GM12878 (cell line): Measurements from ENCODE around the gene NEBL. TPM values are rescaled to one million over a fixed set of nuclear protein-coding genes. Genes with fewer than 3 reads are reported as not detected.

Experiments
- ATAC-seq: fragments of 200-7000 bp; cut with Tn5 transposase; 3 replicates; pipeline ENCODE4 v1.9.1; 2020; ENCODE audit warnings: mild to moderate bottlenecking, moderate library complexity
- BruUV-seq: library from RNA; stranded (reverse); fragments of 400-500 nt; replicated peaks from 2 replicates; lab custom pipeline; 2021; lab: Mats Ljungman, UMichigan
- CTCF ChIA-PET: fragments of 300-600 bp; sonication (Branson Sonifier 250); formaldehyde crosslinking; extraction: SDS; loops from one replicate; lab custom pipeline; 2021; ENCODE audit warnings: inconsistent platforms; lab: Yijun Ruan, JAX
- POLR2A ChIA-PET: fragments of 350-600 bp; formaldehyde crosslinking; extraction: SDS; loops from one replicate; lab custom pipeline; 2021; ENCODE audit warnings: inconsistent platforms; lab: Charles Lee
- RAD21 ChIA-PET: fragments of 300-600 bp; sonication (Branson Sonifier 250); formaldehyde crosslinking; loops from one replicate; lab custom pipeline; 2023; ENCODE audit warnings: antibody characterized with exemption; ENCODE audit not compliant: unreplicated experiment; lab: Charles Lee
- SMC1A ChIA-PET: fragments of 300-600 bp; sonication (Branson Sonifier 250); formaldehyde crosslinking; loops from one replicate; lab custom pipeline; 2023; ENCODE audit not compliant: unreplicated experiment, uncharacterized antibody; lab: Charles Lee
- DNase-seq: peaks from one replicate; pipeline ENCODE4 v3.0.0-alpha.2; 2011; ENCODE audit warnings: low read depth, low spot score
- FAIRE-seq: peaks from 3 replicates; lab custom pipeline; 2011; peaks lifted over from hg19 to GRCh38; lab: Jason Lieb, UNC
- H2AFZ ChIP-seq: 2 replicates; pipeline ENCODE4 v1.6.0; 2011; ENCODE audit warnings: low read depth, low read length, control low read depth; ENCODE audit not compliant: control insufficient read depth
- H3K27ac ChIP-seq: 2 replicates; pipeline ENCODE4 v1.5.1; 2011; ENCODE audit warnings: control low read depth; ENCODE audit not compliant: control insufficient read depth, insufficient read depth
- H3K27me3 ChIP-seq, 2 experiments: replicated peaks in 1 of 2; 2 replicates each; pipeline versions ENCODE4 v1.6.0 to v1.6.1; 2011; ENCODE audit warnings: low read length in 1 of 2; ENCODE audit not compliant: control insufficient read depth in 2 of 2, insufficient read depth in 2 of 2
- H3K36me3 ChIP-seq, 2 experiments: 2 replicates each; pipeline ENCODE4 v1.5.1; 2011; ENCODE audit warnings: low read length in 1 of 2; ENCODE audit not compliant: control insufficient read depth in 2 of 2, insufficient read depth in 2 of 2
- H3K4me1 ChIP-seq: 2 replicates; pipeline ENCODE4 v1.6.1; 2011; ENCODE audit warnings: mild to moderate bottlenecking, low read length, moderate library complexity, mixed read lengths; ENCODE audit not compliant: control insufficient read depth, insufficient read depth
- H3K4me2 ChIP-seq: 2 replicates; pipeline ENCODE4 v1.6.0; 2011; ENCODE audit warnings: control low read depth; ENCODE audit not compliant: control insufficient read depth, insufficient read depth
- H3K4me3 ChIP-seq: fragments of 200-600 bp; sonication (generic); 2 replicates; pipeline ENCODE4 v1.5.1; 2016
- H3K79me2 ChIP-seq: 2 replicates; pipeline ENCODE4 v1.6.0; 2011; ENCODE audit warnings: low read length; ENCODE audit not compliant: control insufficient read depth, insufficient read depth
- H3K9ac ChIP-seq: 2 replicates; pipeline ENCODE4 v1.8.0; 2011; ENCODE audit warnings: low read length, control low read depth, mixed read lengths; ENCODE audit not compliant: control insufficient read depth, insufficient read depth
- H3K9me3 ChIP-seq: replicated peaks from 3 replicates; pipeline ENCODE4 v1.5.1; 2011; ENCODE audit warnings: mild to moderate bottlenecking, low read length; ENCODE audit not compliant: control insufficient read depth, insufficient read depth
- H4K20me1 ChIP-seq: 2 replicates; pipeline ENCODE4 v1.6.0; 2011; ENCODE audit not compliant: control insufficient read depth, insufficient read depth
- BCL11A ChIP-seq: IDR thresholded peaks from 2 replicates; pipeline ENCODE4 v1.6.1; 2011; ENCODE audit warnings: low read depth, low read length
- BRCA1 ChIP-seq: IDR thresholded peaks from 2 replicates; pipeline ENCODE4 v1.6.1; 2011; ENCODE audit warnings: low read depth, low read length, improper control_type of control experiment
- CBX3 ChIP-seq: fragments of 200-600 bp; sonication (generic); IDR thresholded peaks from 2 replicates; pipeline ENCODE4 v1.6.1; 2016; ENCODE audit warnings: low read depth, borderline replicate concordance
- CHD4 ChIP-seq: fragments of 200-600 bp; sonication (generic); IDR thresholded peaks from 2 replicates; pipeline ENCODE4 v1.6.1; 2016; ENCODE audit warnings: mild to moderate bottlenecking
- DPF2 ChIP-seq: fragments of 450-650 bp; IDR thresholded peaks from 2 replicates; pipeline ENCODE4 v1.6.1; 2017; ENCODE audit warnings: mild to moderate bottlenecking
- ESRRA ChIP-seq: IDR thresholded peaks from 2 replicates; pipeline ENCODE4 v1.6.1; 2012; ENCODE audit warnings: mild to moderate bottlenecking, low read length, improper control_type of control experiment
- FOS ChIP-seq: IDR thresholded peaks from 3 replicates; pipeline ENCODE4 v1.6.1; 2011; ENCODE audit warnings: borderline replicate concordance; ENCODE audit not compliant: insufficient read length; ENCODE audit errors: extremely low read depth
- MLLT1 ChIP-seq: fragments of 450-650 bp; IDR thresholded peaks from 2 replicates; pipeline ENCODE4 v1.6.1; 2016; ENCODE audit warnings: mild to moderate bottlenecking
- NR2C2 ChIP-seq: IDR thresholded peaks from 2 replicates; pipeline ENCODE4 v1.6.1; 2011; ENCODE audit warnings: borderline replicate concordance, low read depth; ENCODE audit not compliant: control insufficient read depth, insufficient read length
- POLR2AphosphoS2 ChIP-seq: IDR thresholded peaks from 2 replicates; pipeline ENCODE4 v1.6.1; 2011; ENCODE audit warnings: low read depth, mild to moderate bottlenecking, low read length, improper control_type of control experiment, moderate library complexity
- TCF7 ChIP-seq: IDR thresholded peaks from 2 replicates; pipeline ENCODE4 v1.6.1; 2014; ENCODE audit warnings: antibody characterized with exemption, borderline replicate concordance
- ZBED1 ChIP-seq: IDR thresholded peaks from 2 replicates; pipeline ENCODE4 v1.6.1; 2016; ENCODE audit warnings: borderline replicate concordance
- ZNF622 ChIP-seq: fragments of 450-650 bp; IDR thresholded peaks from 2 replicates; pipeline ENCODE4 v1.6.1; 2017; ENCODE audit warnings: mild to moderate bottlenecking, inconsistent platforms
- ZSCAN29 ChIP-seq: fragments of 450-650 bp; IDR thresholded peaks from 2 replicates; pipeline ENCODE4 v1.6.1; 2017; ENCODE audit warnings: mild to moderate bottlenecking, moderate library complexity
- WGBS: methylation state at CpG from one replicate; pipeline ENCODE4 v1.1.6; 2016; ENCODE audit warnings: low lambda C conversion rate; ENCODE audit not compliant: insufficient replicate concordance, insufficient coverage; ENCODE audit errors: missing lambda C conversion rate; 5-methylcytosine and 5-hydroxymethylcytosine counted together
- in situ Hi-C: fragments of 300-500 bp; cut with MboI; formaldehyde crosslinking; loops from 9 replicates; pipeline ENCODE4 v1.14.3; 2018; ENCODE audit warnings: mixed read lengths
- intact Hi-C: fragments of 100-400 bp; cut with micrococcal nuclease; formaldehyde crosslinking; loops from one replicate; pipeline ENCODE4 v1.14.2; 2022; ENCODE audit not compliant: unreplicated experiment
- polyA plus RNA-seq, 11 experiments: library from polyadenylated mRNA; depleted of rRNA in 4 of 11; unstranded in 6 of 11; stranded (reverse) in 5 of 11; fragments of >200 nt; fragmentation: Nextera tagmentation in 4 of 11; fragmentation: Illumina TruSeq in 1 of 11; extraction: Ambion mirVana in 4 of 11; extraction: Trizol in 1 of 11; gene quantifications; 1 replicate in 1 of 11; 2 replicates in 10 of 11; pipeline versions ENCODE4 v1.2.1 to v1.2.3, GENCODE V29; 2011 to 2016; ENCODE audit warnings: inconsistent platforms in 2 of 11, missing spikeins in 2 of 11, low read depth in 1 of 11
- total RNA-seq, 4 experiments: library from RNA; depleted of rRNA in 3 of 4; stranded (reverse); fragments of >200 nt in 3 of 4; fragmentation: Illumina TruSeq in 1 of 4; extraction: Trizol in 1 of 4; gene quantifications; 2 replicates each; pipeline versions ENCODE4 v1.2.1 to v1.2.3, GENCODE V29; 2013 to 2021
- TF ChIP-seq, protein P1 (sequence below): IDR thresholded peaks from 2 replicates; pipeline ENCODE4 v1.6.1; 2011; ENCODE audit warnings: borderline replicate concordance, low read depth, mild to moderate bottlenecking, moderate library complexity, low read length; ENCODE audit not compliant: insufficient read depth, poor library complexity, severe bottlenecking

NEBL gene
- total and polyA plus RNA-seq, 10 of the 15 experiments (the other 5 are each of a cell fraction or from before 2014, with no cell fraction given): 0.04 to 0.56 (median 0.11) TPM; not detected in 6

- no peak for ATAC-seq
- Histone ChIP-seq H3K79me2 (no peaks in the 10 kb centered on the region), H3K9me3 (no peaks in the 10 kb centered on the region; the same call in 2 of the 3 replicates), H3K4me1 (no peaks in the 10 kb centered on the region), H4K20me1 (no peaks in the 10 kb centered on the region), H3K4me2 (no peak overlapping the region), H3K4me3 (no peak overlapping the region), H3K27me3 (no peaks in the 10 kb centered on the region), H2AFZ (no peak overlapping the region), H3K27ac (no peak overlapping the region)
- 19% methylated on average over 2 of the region's 2 CpGs for WGBS
- no peak for DNase-seq
- intact Hi-C loops: no loop called here
- BruUV-seq: no TSS peak
- RAD21 ChIA-PET: no interaction called here
- FAIRE-seq: no peak
- TF ChIP-seq FOS: no peak
- TF ChIP-seq CBX3: no peak
- TF ChIP-seq TCF7: no peak
- TF ChIP-seq POLR2AphosphoS2: no peak
- TF ChIP-seq ZNF622: no peak
- TF ChIP-seq NR2C2: no peak
- TF ChIP-seq ZSCAN29: no peak
- TF ChIP-seq, protein P1, sequence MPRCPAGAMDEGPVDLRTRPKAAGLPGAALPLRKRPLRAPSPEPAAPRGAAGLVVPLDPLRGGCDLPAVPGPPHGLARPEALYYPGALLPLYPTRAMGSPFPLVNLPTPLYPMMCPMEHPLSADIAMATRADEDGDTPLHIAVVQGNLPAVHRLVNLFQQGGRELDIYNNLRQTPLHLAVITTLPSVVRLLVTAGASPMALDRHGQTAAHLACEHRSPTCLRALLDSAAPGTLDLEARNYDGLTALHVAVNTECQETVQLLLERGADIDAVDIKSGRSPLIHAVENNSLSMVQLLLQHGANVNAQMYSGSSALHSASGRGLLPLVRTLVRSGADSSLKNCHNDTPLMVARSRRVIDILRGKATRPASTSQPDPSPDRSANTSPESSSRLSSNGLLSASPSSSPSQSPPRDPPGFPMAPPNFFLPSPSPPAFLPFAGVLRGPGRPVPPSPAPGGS: no peak
- TF ChIP-seq BRCA1: no peak
- TF ChIP-seq MLLT1: no peak
- no peak for TF ChIP-seq ESRRA
- no peak for TF ChIP-seq ZBED1
- no peak for TF ChIP-seq BCL11A
- TF ChIP-seq CHD4: no peak
- no peak for TF ChIP-seq DPF2
- TF ChIP-seq, all 136 proteins: peak for 0
- ChIA-PET CTCF (no interaction called here), POLR2A (no interaction called here), SMC1A (no interaction called here)
- Histone ChIP-seq H3K36me3 (no peaks in the 10 kb centered on the region), H3K9ac (no peak overlapping the region)
- in situ Hi-C loops: no loop called here
Measured at GRCh38 chr10:20933705-20934104, 36.6 kb upstream of the NEBL start.
